HepG2 (cell line): ENCODE results near the gene MT1A. TPM values are rescaled to one million over a fixed set of nuclear protein-coding genes. Genes with fewer than 3 reads are reported as not detected.

Experiments used
- ATAC-seq: fragments of 200-7000 bp; cut with Tn5 transposase; 3 replicates; pipeline ENCODE4 v1.9.1; 2020; ENCODE audit warnings: mild to moderate bottlenecking, moderate library complexity
- BruUV-seq: library from RNA; stranded (reverse); fragments of 400-500 nt; replicated peaks from 2 replicates; lab custom pipeline; 2021; lab: Mats Ljungman, UMichigan
- CTCF ChIA-PET: fragments of 300-600 bp; formaldehyde crosslinking; extraction: SDS; loops from one replicate; lab custom pipeline; 2021; ENCODE audit warnings: low total read pairs, inconsistent platforms, low intra/inter-chr PET ratio; lab: Yijun Ruan, JAX
- POLR2A ChIA-PET: fragments of 350-600 bp; sonication (Branson Sonifier 250); formaldehyde crosslinking; loops from one replicate; lab custom pipeline; 2020; ENCODE audit warnings: antibody characterized with exemption, inconsistent platforms; lab: Yijun Ruan, JAX
- DNase-seq: peaks from one replicate; pipeline ENCODE4 v3.0.0-alpha.2; 2015; ENCODE audit warnings: low spot score
- FAIRE-seq: peaks from 3 replicates; lab custom pipeline; 2011; peaks lifted over from hg19 to GRCh38; lab: Jason Lieb, UNC
- H2AFZ ChIP-seq: one replicate; pipeline ENCODE4 v1.6.1; 2011; ENCODE audit warnings: low read length, inconsistent platforms
- H3K27ac ChIP-seq: fragments of 300-600 bp; 3 replicates; pipeline ENCODE4 v1.8.0; 2011; ENCODE audit warnings: mixed run types, mild to moderate bottlenecking, mixed read lengths, low read length, inconsistent platforms; ENCODE audit not compliant: insufficient read depth; ENCODE audit errors: extremely low read length
- H3K27me3 ChIP-seq, 2 experiments: fragments of 200-600 bp in 1 of 2; 2 replicates in 1 of 2; 3 replicates in 1 of 2; pipeline versions ENCODE4 v1.6.0 to v1.8.0; 2011; ENCODE audit warnings: low read length in 2 of 2, mild to moderate bottlenecking in 2 of 2, moderate library complexity in 2 of 2, inconsistent platforms in 1 of 2; ENCODE audit not compliant: insufficient read depth in 2 of 2, control insufficient read depth in 1 of 2
- H3K36me3 ChIP-seq, 2 experiments: fragments of 200-600 bp in 1 of 2; replicated peaks in 1 of 2; 2 replicates in 1 of 2; 3 replicates in 1 of 2; pipeline versions ENCODE4 v1.5.1 to v1.8.0; 2011; ENCODE audit warnings: low read length in 2 of 2, inconsistent platforms in 1 of 2; ENCODE audit not compliant: insufficient read depth in 2 of 2, control insufficient read depth in 1 of 2
- H3K4me1 ChIP-seq: 2 replicates; pipeline ENCODE4 v1.5.1; 2012; ENCODE audit warnings: low read length, inconsistent platforms; ENCODE audit not compliant: insufficient read depth
- H3K4me2 ChIP-seq: 2 replicates; pipeline ENCODE4 v1.6.0; 2011; ENCODE audit warnings: low read depth, low read length, inconsistent platforms
- H3K4me3 ChIP-seq, 3 experiments: fragments of 200-600 bp in 1 of 3; sonication (generic), shearing (Covaris generic) in 1 of 3; replicated peaks in 1 of 3; 2 replicates each; pipeline ENCODE4 v1.5.1; 2011 to 2016; ENCODE audit warnings: low read length in 3 of 3, inconsistent platforms in 2 of 3, low read depth in 2 of 3, mild to moderate bottlenecking in 2 of 3, control low read depth in 1 of 3, mixed read lengths in 1 of 3; ENCODE audit not compliant: insufficient read depth in 1 of 3
- H3K79me2 ChIP-seq: one replicate; pipeline ENCODE4 v1.6.1; 2011; ENCODE audit warnings: low read length, inconsistent platforms; ENCODE audit not compliant: insufficient read depth
- H3K9ac ChIP-seq: 2 replicates; pipeline ENCODE4 v1.6.0; 2011; ENCODE audit warnings: mild to moderate bottlenecking, low read depth, low read length, inconsistent platforms; ENCODE audit not compliant: insufficient read depth
- H3K9me3 ChIP-seq: 2 replicates; pipeline ENCODE4 v1.5.1; 2012; ENCODE audit warnings: mild to moderate bottlenecking, low read length
- H4K20me1 ChIP-seq: 2 replicates; pipeline ENCODE4 v1.6.0; 2011; ENCODE audit warnings: inconsistent platforms, mild to moderate bottlenecking, low read length, moderate library complexity; ENCODE audit not compliant: insufficient read depth
- CBX5 ChIP-seq: sonication (generic); formaldehyde crosslinking; IDR thresholded peaks from 2 replicates; pipeline ENCODE4 v1.4.0; 2020; ENCODE audit warnings: missing genetic modification reagents, borderline replicate concordance
- CHD2 ChIP-seq: IDR thresholded peaks from 2 replicates; pipeline ENCODE4 v1.6.1; 2011; ENCODE audit warnings: low read depth, low read length, improper control_type of control experiment
- GRHL1 ChIP-seq: sonication (generic); formaldehyde crosslinking; conservative IDR thresholded peaks from 2 replicates; pipeline ENCODE4 v1.8.0; 2022; ENCODE audit warnings: missing genetic modification reagents
- HES4 ChIP-seq: sonication (generic); formaldehyde crosslinking; IDR thresholded peaks from 2 replicates; pipeline ENCODE4 v1.9.0; 2021; ENCODE audit warnings: mild to moderate bottlenecking, missing genetic modification reagents, borderline replicate concordance
- HINFP ChIP-seq: sonication (generic); formaldehyde crosslinking; IDR thresholded peaks from 2 replicates; pipeline ENCODE4 v1.4.0; 2020; ENCODE audit warnings: low read depth, mild to moderate bottlenecking, missing genetic modification reagents
- MATR3 ChIP-seq: sonication (generic); formaldehyde crosslinking; IDR thresholded peaks from 2 replicates; pipeline ENCODE4 v1.4.0; 2020; ENCODE audit warnings: missing genetic modification reagents
- MLLT10 ChIP-seq: sonication (generic); formaldehyde crosslinking; IDR thresholded peaks from 2 replicates; pipeline ENCODE4 v1.4.0; 2020; ENCODE audit warnings: missing genetic modification reagents
- NCOA2 ChIP-seq: sonication (generic); formaldehyde crosslinking; IDR thresholded peaks from 2 replicates; pipeline ENCODE4 v1.8.0; 2022; ENCODE audit warnings: inconsistent platforms
- SETDB1 ChIP-seq: sonication (generic); formaldehyde crosslinking; IDR thresholded peaks from 2 replicates; pipeline ENCODE4 v1.5.1; 2020; ENCODE audit warnings: missing genetic modification reagents, mild to moderate bottlenecking, borderline replicate concordance
- SP4 ChIP-seq: sonication (generic); formaldehyde crosslinking; IDR thresholded peaks from 2 replicates; pipeline ENCODE4 v1.8.1; 2023; ENCODE audit warnings: mild to moderate bottlenecking, missing genetic modification reagents
- XRCC5 ChIP-seq: fragments of 200-400 bp; formaldehyde crosslinking; optimal IDR thresholded peaks from 2 replicates; pipeline ENCODE3; 2017; ENCODE audit warnings: mild to moderate bottlenecking, low read length
- ZBTB46 ChIP-seq: sonication (generic); formaldehyde crosslinking; IDR thresholded peaks from 2 replicates; pipeline ENCODE4 v1.4.0; 2020; ENCODE audit warnings: mild to moderate bottlenecking, missing genetic modification reagents, borderline replicate concordance
- ZFP36 ChIP-seq: fragments of 150-350 bp; IDR thresholded peaks from 2 replicates; pipeline ENCODE4 v1.6.1; 2018; ENCODE audit warnings: borderline replicate concordance, low read length, low read depth; ENCODE audit not compliant: partially characterized antibody
- ZNF496 ChIP-seq: sonication (generic); formaldehyde crosslinking; IDR thresholded peaks from 2 replicates; pipeline ENCODE4 v1.8.1; 2023; ENCODE audit warnings: mild to moderate bottlenecking, moderate library complexity, missing genetic modification reagents; ENCODE audit not compliant: insufficient replicate concordance
- ZNF501 ChIP-seq: sonication (generic); formaldehyde crosslinking; IDR thresholded peaks from 2 replicates; pipeline ENCODE4 v1.5.1; 2020; ENCODE audit warnings: mild to moderate bottlenecking, moderate library complexity, missing genetic modification reagents
- ZNF546 ChIP-seq: sonication (generic); formaldehyde crosslinking; conservative IDR thresholded peaks from 2 replicates; pipeline ENCODE4 v1.8.1; 2023; ENCODE audit warnings: mild to moderate bottlenecking, missing genetic modification reagents
- ZNF776 ChIP-seq: sonication (generic); formaldehyde crosslinking; IDR thresholded peaks from 2 replicates; pipeline ENCODE4 v1.4.0; 2020; ENCODE audit warnings: mild to moderate bottlenecking, missing genetic modification reagents
- WGBS: methylation state at CpG from one replicate; pipeline ENCODE4 v1.1.6; 2017; ENCODE audit warnings: low lambda C conversion rate; 5-methylcytosine and 5-hydroxymethylcytosine counted together
- in situ Hi-C: cut with HindIII; loops from 2 replicates; pipeline ENCODE4 v1.10.0; 2017; ENCODE audit warnings: low pct_unique_long_range_greater_than_20kb; ENCODE audit not compliant: extremely low pct_ligation_motif_present
- intact Hi-C: fragments of 100-400 bp; cut with micrococcal nuclease; formaldehyde crosslinking; loops from one replicate; pipeline ENCODE4 v1.10.0; 2022; ENCODE audit not compliant: unreplicated experiment
- polyA plus RNA-seq, 8 experiments: library from polyadenylated mRNA; depleted of rRNA in 3 of 8; stranded (reverse) in 7 of 8; unstranded in 1 of 8; fragments of >200 nt; fragmentation: Illumina TruSeq in 4 of 8; extraction: Trizol in 4 of 8; gene quantifications; 2 replicates each; pipeline versions ENCODE4 v1.2.1 to v1.2.3, GENCODE V29; 2011 to 2016; ENCODE audit warnings: low read depth in 4 of 8, missing spikeins in 1 of 8, mixed read lengths in 1 of 8; ENCODE audit not compliant: insufficient read depth in 1 of 8
- total RNA-seq, 5 experiments: library from RNA; depleted of rRNA; stranded (reverse); fragments of >200 nt; fragmentation: Illumina TruSeq; extraction: Trizol; gene quantifications; 2 replicates each; pipeline ENCODE4 v1.2.3, GENCODE V29; 2016; ENCODE audit warnings: low read depth in 1 of 5

MT1A gene
- total and polyA plus RNA-seq, 2 of the 13 experiments (the other 11 are each of a cell fraction or from before 2014, with no cell fraction given) = 8.3 to 10.4 TPM

GRCh38 chr16:56600398-56600999 lies 38.0 kb upstream of the MT1A start:
- 9% methylated on average over 8 of the region's 8 CpGs for WGBS
- in situ Hi-C loops (loop anchor here (5.0 kb wide), 1 partner anchor 102 kb away; no protein-coding TSS in a partner anchor), intact Hi-C loops (loop anchor here (1.0 to 10.0 kb wide), 4 partner anchors 23 to 264 kb away; partner anchors contain the start of genes MT1B, MT1F and SLC12A3)
- FAIRE-seq (peak; percentile 85), ATAC-seq (peak; percentile 72), DNase-seq (peak; percentile 59)
- Histone ChIP-seq H3K4me3 (no peak overlapping the region), H4K20me1 (no peaks in the 10 kb centered on the region), H3K9me3 (no peaks in the 10 kb centered on the region), H2AFZ (no peak overlapping the region), H3K27ac (no peak overlapping the region), H3K36me3 (no peaks in the 10 kb centered on the region), H3K9ac (no peak overlapping the region), H3K4me1 (peaks cover 19% of the 10 kb centered on the region), H3K79me2 (no peaks in the 10 kb centered on the region), H3K27me3 (peaks cover 0 to 7% of the 10 kb centered on the region in 2 experiments; a peak in 2 of 5 replicates), H3K4me2 (no peak overlapping the region)
- ChIA-PET CTCF (interaction anchor here (1.1 to 2.0 kb wide), 4 partner anchors 24 to 102 kb away, joined by 3 to 20 read pairs (median 12); no protein-coding TSS in a partner anchor), POLR2A (interaction anchor here (0.7 kb wide), 1 partner anchor 23 kb away, joined by 4 read pairs; no protein-coding TSS in a partner anchor)
- no TSS peak for BruUV-seq
- TF ChIP-seq CBX5 (CRISPR knock-in tag) = no peak
- no peak for TF ChIP-seq ZFP36
- TF ChIP-seq HES4 (CRISPR knock-in tag) = no peak
- no peak for TF ChIP-seq GRHL1
- no peak for TF ChIP-seq ZNF546
- TF ChIP-seq ZNF501 (CRISPR knock-in tag) = no peak
- TF ChIP-seq XRCC5 = peak; percentile 31
- TF ChIP-seq SETDB1 (CRISPR knock-in tag) = no peak
- no peak for TF ChIP-seq CHD2
- TF ChIP-seq ZBTB46 (CRISPR knock-in tag) = no peak
- no peak for TF ChIP-seq NCOA2 (CRISPR knock-in tag)
- TF ChIP-seq SP4 (CRISPR knock-in tag) = no peak
- TF ChIP-seq ZNF776 (CRISPR knock-in tag) = no peak
- no peak for TF ChIP-seq MLLT10 (CRISPR knock-in tag)
- no peak for TF ChIP-seq ZNF496 (CRISPR knock-in tag)
- TF ChIP-seq MATR3 (CRISPR knock-in tag) = no peak
- 0 out of 2 replicates have a peak, but pooled peaks have one; percentile 44 for TF ChIP-seq HINFP
